ENCODE results near the gene KLHL7.
"Not testable (repeated sequence)": the region's sequence is repeated elsewhere in the genome, so short reads cannot be mapped to it uniquely, and the experiment has no call there.

KLHL7 gene

GRCh38 chr7:23212395-23212794, 106.8 kb downstream of the KLHL7 start:
- no peak for DNase-seq (ENCODE audit: low read depth in 2 of 2, low spot score in 1 of 2)

GRCh38 chr7:23212841-23213240, 107.3 kb downstream of the KLHL7 start:
- no peak for DNase-seq (ENCODE audit: low read depth in 2 of 2, low spot score in 1 of 2)

DNA sequence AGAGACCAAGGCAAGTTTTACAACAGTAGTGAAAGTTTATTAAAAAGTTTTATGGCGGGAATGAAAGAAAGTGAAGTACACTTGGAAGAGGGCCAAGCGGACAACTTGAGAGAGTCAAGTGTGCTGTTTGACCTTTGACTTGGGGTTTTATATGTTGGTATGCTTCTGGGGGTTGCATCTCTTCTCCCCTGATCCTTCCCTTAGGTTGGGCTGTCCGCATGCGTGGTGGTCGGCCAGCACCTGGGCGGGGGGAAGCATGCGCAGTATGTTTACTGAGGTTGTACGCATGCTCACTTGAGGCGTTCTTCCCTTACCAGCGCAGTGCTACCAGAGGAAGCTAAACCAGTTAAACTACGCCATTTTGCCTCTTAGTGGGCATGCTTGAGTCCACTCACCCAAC, 108.2 kb downstream of the KLHL7 start:
- DNase-seq (ENCODE audit: low read depth in 2 of 2, low spot score in 1 of 2): no peak

DNA sequence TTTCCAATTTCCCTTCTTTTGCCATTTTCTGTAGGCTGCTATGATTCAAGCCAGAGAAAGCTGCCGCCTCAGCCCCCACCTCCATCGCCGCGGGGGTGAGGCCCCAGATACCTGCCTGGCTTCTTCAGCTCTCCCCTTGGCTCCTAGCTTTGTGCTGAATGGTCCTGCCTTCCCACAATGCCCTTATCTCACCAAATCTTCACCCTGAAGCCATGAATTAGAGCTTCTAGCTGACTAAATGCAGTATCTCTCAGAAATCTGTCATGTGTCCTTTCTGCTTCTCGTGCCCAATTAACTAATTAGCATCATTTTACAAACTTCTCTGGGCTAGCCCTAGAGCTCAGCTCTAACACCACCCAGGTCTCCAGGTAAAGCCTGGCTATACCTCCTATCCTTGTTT, 108.8 kb downstream of the KLHL7 start:
- DNase-seq (ENCODE audit: low read depth in 2 of 2, low spot score in 1 of 2): no peak

DNA sequence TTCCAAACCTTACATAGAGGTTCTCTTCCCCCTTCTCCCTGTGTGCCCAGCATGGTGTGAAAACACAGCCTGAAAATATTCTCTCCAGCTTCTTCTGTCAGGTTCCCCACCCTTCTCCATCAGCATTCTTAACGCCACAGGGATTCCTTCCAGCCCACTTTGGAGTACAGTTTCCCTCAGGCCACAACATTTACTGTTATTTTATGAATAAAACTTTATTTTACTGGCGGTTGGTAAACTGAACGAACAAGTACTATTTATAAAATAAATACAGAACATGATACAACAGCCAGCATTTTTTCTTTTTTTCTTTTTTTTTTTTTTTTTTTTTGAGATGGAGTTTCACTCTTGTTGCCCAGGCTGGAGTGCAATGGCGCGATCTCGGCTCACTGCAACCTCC, 109.4 kb downstream of the KLHL7 start:
- no peak for DNase-seq (ENCODE audit: low read depth in 2 of 2, low spot score in 1 of 2)

GRCh38 chr7:23216021-23216420, 110.4 kb downstream of the KLHL7 start:
- DNase-seq (ENCODE audit: low read depth in 2 of 2, low spot score in 1 of 2): no peak

- no peak for DNase-seq (ENCODE audit: low read depth in 2 of 2, low spot score in 1 of 2)
Measured at GRCh38 chr7:23218196-23218595, 112.6 kb downstream of the KLHL7 start.

DNA sequence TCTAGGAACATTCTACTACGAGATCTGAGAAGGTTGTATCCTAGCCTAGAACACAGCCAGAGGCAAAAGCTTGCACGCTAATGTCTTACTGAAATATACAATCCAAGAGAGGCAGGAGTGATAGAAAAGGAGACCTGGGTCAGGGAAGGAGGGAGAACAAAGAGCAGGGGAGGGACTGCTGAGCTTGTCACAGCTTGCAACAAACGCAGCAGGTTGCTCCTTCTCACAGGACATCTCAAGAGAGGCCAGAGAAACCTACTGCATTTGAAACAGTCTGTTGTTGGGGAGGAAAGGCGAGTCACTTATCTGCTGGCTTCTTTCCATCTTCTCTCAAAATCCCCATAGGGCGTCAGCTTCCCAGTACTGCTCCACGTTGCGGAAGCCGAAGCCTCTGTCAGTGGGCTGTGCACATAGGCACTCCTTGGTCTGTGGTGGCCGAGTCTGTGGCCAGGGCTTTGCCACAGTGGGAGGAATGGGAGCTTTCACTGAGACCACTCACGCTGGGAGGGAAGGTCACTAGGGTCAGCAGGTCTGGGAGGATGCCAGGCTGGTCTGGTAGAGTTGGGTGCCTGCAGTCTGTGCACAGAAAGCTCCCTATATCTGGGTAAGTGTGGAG, 115.2 kb downstream of the KLHL7 start:
- DNase-seq (ENCODE audit: low read depth in 2 of 2, low spot score in 1 of 2): no peak

- DNase-seq (ENCODE audit: low read depth in 2 of 2, low spot score in 1 of 2): no peak
Measured at GRCh38 chr7:23222439-23223030, 117.0 kb downstream of the KLHL7 start.

GRCh38 chr7:23224364-23224763, 118.8 kb downstream of the KLHL7 start:
- DNase-seq (ENCODE audit: low read depth in 2 of 2, low spot score in 1 of 2): not testable (repeated sequence)

DNA sequence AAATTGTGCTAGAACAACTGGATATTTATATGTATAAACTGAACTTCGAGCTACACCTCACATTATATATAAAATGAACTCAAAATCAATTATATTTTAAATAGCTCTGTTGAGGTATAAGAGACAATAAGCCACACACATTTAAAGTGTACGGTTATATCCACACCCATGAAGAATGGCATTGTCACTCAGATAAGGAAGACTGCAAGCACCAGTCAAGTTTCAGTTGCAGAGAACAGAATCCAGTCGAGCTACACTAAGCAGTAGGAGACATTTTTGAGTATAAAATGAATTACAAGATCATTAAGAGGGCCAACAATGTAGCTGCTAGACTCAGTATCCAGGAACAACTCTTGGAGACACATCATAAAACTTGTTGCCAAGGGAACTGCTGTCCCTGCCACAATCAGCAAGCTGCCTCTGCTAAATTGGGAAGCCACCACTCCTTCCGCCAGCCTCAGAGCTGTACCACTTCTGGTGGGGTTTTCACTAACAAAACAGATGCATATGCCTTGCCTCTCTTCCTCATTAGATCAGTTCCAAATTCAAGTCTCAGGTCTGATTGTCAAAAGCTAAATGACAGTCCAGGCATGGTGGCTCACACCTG, 121.4 kb downstream of the KLHL7 start:
- no peak for DNase-seq (ENCODE audit: low read depth in 2 of 2, low spot score in 1 of 2)

Data from stimulated activated CD8-positive, alpha-beta memory T cell treated with anti-CD3 and anti-CD28 coated beads, Interleukin-4, amount 100 ng/mL, for 4 hours (primary cell).